WTC11 (cell line): ENCODE results near the gene FOCAD. TPM values are rescaled to one million over a fixed set of nuclear protein-coding genes. Genes with fewer than 3 reads are reported as not detected.

ENCODE experiments used
- ATAC-seq: fragments of 200-7000 bp; cut with Tn5 transposase; 2 replicates; pipeline ENCODE4 v1.10.0; 2021; ENCODE audit warnings: mild to moderate bottlenecking, moderate library complexity
- CTCF ChIA-PET: fragments of 300-600 bp; sonication (Branson Sonifier 250); formaldehyde crosslinking; loops from one replicate; lab custom pipeline; 2021; ENCODE audit warnings: antibody characterized with exemption; lab: Charles Lee
- POLR2A ChIA-PET: fragments of 350-600 bp; sonication (Branson Sonifier 250); formaldehyde crosslinking; loops from one replicate; lab custom pipeline; 2021; ENCODE audit warnings: antibody characterized with exemption; lab: Charles Lee
- DNase-seq: peaks from one replicate; pipeline ENCODE4 v3.0.0; 2021; ENCODE audit warnings: low spot score
- H3K27ac Mint-ChIP-seq: 2 replicates; pipeline ENCODE4 v1.8.0; 2021; ENCODE audit warnings: mixed read lengths
- H3K27me3 Mint-ChIP-seq: 2 replicates; pipeline ENCODE4 v1.8.0; 2021; ENCODE audit warnings: low read depth, mild to moderate bottlenecking, moderate library complexity, mixed read lengths
- H3K36me3 Mint-ChIP-seq: 2 replicates; pipeline ENCODE4 v1.8.0; 2021; ENCODE audit warnings: mixed read lengths
- H3K4me1 Mint-ChIP-seq: 2 replicates; pipeline ENCODE4 v1.8.0; 2022; ENCODE audit warnings: mixed read lengths
- H3K4me3 Mint-ChIP-seq: 2 replicates; pipeline ENCODE4 v1.8.0; 2021; ENCODE audit warnings: mild to moderate bottlenecking, moderate library complexity, mixed read lengths
- H3K9me3 Mint-ChIP-seq: 2 replicates; pipeline ENCODE4 v1.8.0; 2021; ENCODE audit warnings: mixed read lengths
- AFF4 ChIP-seq: sonication (generic); formaldehyde crosslinking; IDR thresholded peaks from 2 replicates; pipeline ENCODE4 v1.8.1; 2023; ENCODE audit warnings: mild to moderate bottlenecking, missing genetic modification reagents, borderline replicate concordance
- ATF1 ChIP-seq: sonication (generic); formaldehyde crosslinking; IDR thresholded peaks from 2 replicates; pipeline ENCODE4 v1.8.1; 2023; ENCODE audit warnings: mild to moderate bottlenecking, moderate library complexity, missing genetic modification reagents
- CBFB ChIP-seq: sonication (generic); formaldehyde crosslinking; IDR thresholded peaks from 2 replicates; pipeline ENCODE4 v1.8.1; 2022; ENCODE audit warnings: mild to moderate bottlenecking, low read depth, missing genetic modification reagents
- CTCF ChIP-seq: fragments of 200-600 bp; IDR thresholded peaks from 2 replicates; pipeline ENCODE4 v1.8.0; 2022; ENCODE audit warnings: antibody characterized with exemption
- E2F4 ChIP-seq: sonication (generic); formaldehyde crosslinking; IDR thresholded peaks from 2 replicates; pipeline ENCODE4 v1.8.1; 2022; ENCODE audit warnings: low read depth, mild to moderate bottlenecking, moderate library complexity, missing genetic modification reagents, borderline replicate concordance
- ELF4 ChIP-seq: sonication (generic); formaldehyde crosslinking; IDR thresholded peaks from 2 replicates; pipeline ENCODE4 v1.8.1; 2022; ENCODE audit warnings: low read depth, mild to moderate bottlenecking, moderate library complexity, missing genetic modification reagents
- GABPB1 ChIP-seq: sonication (generic); formaldehyde crosslinking; IDR thresholded peaks from 2 replicates; pipeline ENCODE4 v1.8.1; 2023; ENCODE audit warnings: mild to moderate bottlenecking, missing genetic modification reagents
- GRHL2 ChIP-seq: fragments of 250-450 bp; sonication (Bioruptor Pico); IDR thresholded peaks from 2 replicates; pipeline ENCODE4 v1.8.0; 2022; ENCODE audit warnings: mild to moderate bottlenecking, moderate library complexity; ENCODE audit not compliant: insufficient replicate concordance, severe bottlenecking
- KAT7 ChIP-seq: sonication (generic); formaldehyde crosslinking; IDR thresholded peaks from 2 replicates; pipeline ENCODE4 v1.8.1; 2023; ENCODE audit warnings: missing genetic modification reagents, mild to moderate bottlenecking, borderline replicate concordance
- MXD4 ChIP-seq: fragments of 250-450 bp; sonication (Bioruptor Pico); IDR thresholded peaks from 2 replicates; pipeline ENCODE4 v1.8.0; 2021; ENCODE audit warnings: mild to moderate bottlenecking, moderate library complexity, borderline replicate concordance
- NR2C2 ChIP-seq: sonication (generic); formaldehyde crosslinking; IDR thresholded peaks from 2 replicates; pipeline ENCODE4 v1.8.0; 2022; ENCODE audit warnings: mild to moderate bottlenecking, missing genetic modification reagents
- ZNF138 ChIP-seq: sonication (generic); formaldehyde crosslinking; conservative IDR thresholded peaks from 2 replicates; pipeline ENCODE4 v1.8.1; 2022; ENCODE audit warnings: mild to moderate bottlenecking, moderate library complexity, missing genetic modification reagents
- ZNF512 ChIP-seq: sonication (generic); formaldehyde crosslinking; IDR thresholded peaks from 2 replicates; pipeline ENCODE4 v1.8.1; 2022; ENCODE audit warnings: missing genetic modification reagents, borderline replicate concordance
- total RNA-seq: library from RNA; stranded (reverse); gene quantifications from 3 replicates; pipeline ENCODE4 v1.2.3, GENCODE V29; 2021
- TF ChIP-seq, protein P1 (sequence below): sonication (generic); formaldehyde crosslinking; IDR thresholded peaks from 2 replicates; pipeline ENCODE4 v1.8.1; 2022; ENCODE audit warnings: mild to moderate bottlenecking, moderate library complexity, missing genetic modification reagents
- TF ChIP-seq, protein P2 (sequence below): sonication (generic); formaldehyde crosslinking; IDR thresholded peaks from 2 replicates; pipeline ENCODE4 v1.8.1; 2023; ENCODE audit warnings: mild to moderate bottlenecking, moderate library complexity, missing genetic modification reagents
- TF ChIP-seq, protein P3 (sequence below): sonication (generic); formaldehyde crosslinking; IDR thresholded peaks from 2 replicates; pipeline ENCODE4 v1.8.1; 2022; ENCODE audit warnings: mild to moderate bottlenecking, missing genetic modification reagents, moderate library complexity, borderline replicate concordance

Gene FOCAD
- total RNA-seq, 1 experiment from 2014 or later, result 34.3 TPM

DNA sequence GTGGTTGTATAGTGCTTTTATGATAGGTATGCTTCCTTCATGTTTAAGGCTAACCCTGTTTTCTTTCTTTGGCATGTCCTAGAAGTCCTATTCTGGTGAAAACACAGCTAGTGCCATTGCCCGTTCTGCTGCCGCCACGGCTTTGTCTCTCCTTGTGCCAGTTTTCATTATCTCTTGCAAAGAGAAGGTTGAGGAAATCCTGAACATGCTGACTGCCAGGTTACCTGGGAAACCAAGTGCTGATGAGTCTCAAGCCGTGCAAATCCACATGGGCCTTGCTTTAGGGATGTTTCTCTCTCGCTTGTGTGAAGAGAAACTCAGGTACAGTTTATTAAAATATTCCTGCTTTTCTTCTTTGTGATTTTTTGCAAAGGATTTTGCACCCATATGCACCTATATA, 245.2 kb downstream of the FOCAD start (continued):
- TF ChIP-seq AFF4 (CRISPR knock-in tag) (no peak), KAT7 (CRISPR knock-in tag) (no peak), E2F4 (no peak), MXD4 (CRISPR knock-in tag) (no peak), ATF1 (CRISPR knock-in tag) (no peak), CTCF (no peak), ZNF512 (CRISPR knock-in tag) (no peak), GRHL2 (CRISPR knock-in tag) (no peak)
- TF ChIP-seq, protein P1, sequence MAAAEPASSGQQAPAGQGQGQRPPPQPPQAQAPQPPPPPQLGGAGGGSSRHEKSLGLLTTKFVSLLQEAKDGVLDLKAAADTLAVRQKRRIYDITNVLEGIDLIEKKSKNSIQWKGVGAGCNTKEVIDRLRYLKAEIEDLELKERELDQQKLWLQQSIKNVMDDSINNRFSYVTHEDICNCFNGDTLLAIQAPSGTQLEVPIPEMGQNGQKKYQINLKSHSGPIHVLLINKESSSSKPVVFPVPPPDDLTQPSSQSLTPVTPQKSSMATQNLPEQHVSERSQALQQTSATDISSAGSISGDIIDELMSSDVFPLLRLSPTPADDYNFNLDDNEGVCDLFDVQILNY, result no peak
- TF ChIP-seq, protein P2, sequence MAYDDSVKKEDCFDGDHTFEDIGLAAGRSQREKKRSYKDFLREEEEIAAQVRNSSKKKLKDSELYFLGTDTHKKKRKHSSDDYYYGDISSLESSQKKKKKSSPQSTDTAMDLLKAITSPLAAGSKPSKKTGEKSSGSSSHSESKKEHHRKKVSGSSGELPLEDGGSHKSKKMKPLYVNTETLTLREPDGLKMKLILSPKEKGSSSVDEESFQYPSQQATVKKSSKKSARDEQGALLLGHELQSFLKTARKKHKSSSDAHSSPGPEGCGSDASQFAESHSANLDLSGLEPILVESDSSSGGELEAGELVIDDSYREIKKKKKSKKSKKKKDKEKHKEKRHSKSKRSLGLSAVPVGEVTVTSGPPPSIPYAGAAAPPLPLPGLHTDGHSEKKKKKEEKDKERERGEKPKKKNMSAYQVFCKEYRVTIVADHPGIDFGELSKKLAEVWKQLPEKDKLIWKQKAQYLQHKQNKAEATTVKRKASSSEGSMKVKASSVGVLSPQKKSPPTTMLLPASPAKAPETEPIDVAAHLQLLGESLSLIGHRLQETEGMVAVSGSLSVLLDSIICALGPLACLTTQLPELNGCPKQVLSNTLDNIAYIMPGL (CRISPR knock-in tag), result no peak

DNA sequence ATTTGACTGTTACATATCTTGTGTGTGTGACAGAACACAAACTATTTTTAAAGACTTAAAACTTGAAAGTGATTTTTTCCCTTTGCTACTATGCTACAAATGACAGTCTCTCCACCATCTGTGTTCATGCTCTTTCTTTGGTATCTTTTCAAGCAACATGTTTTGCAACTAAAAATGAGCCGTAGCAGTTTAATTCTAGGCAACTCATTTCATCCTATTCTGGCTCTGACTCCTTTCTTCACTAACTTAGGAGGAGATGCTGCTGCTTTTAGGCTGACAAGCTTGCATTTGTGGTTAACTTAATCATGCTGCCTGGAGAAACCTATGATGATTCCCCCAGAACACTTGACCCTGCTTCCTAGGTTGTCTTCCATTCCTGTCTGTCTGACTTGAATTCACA, 246.8 kb downstream of the FOCAD start:
- DNase-seq, result no peak
- Mint-ChIP-seq H3K27ac (no peak overlapping the region), H3K4me3 (no peak overlapping the region), H3K4me1 (peaks cover 5% of the 10 kb centered on the region), H3K9me3 (peaks cover 3% of the 10 kb centered on the region; the same call in 1 of the 2 replicates), H3K36me3 (peaks cover 14% of the 10 kb centered on the region), H3K27me3 (no peaks in the 10 kb centered on the region)
- ChIA-PET POLR2A (no interaction called here), CTCF (interaction anchor here (1.2 kb wide), 1 partner anchor 10 kb away, joined by 5 read pairs; no protein-coding TSS in a partner anchor)
- no peak for ATAC-seq
- TF ChIP-seq NR2C2 (CRISPR knock-in tag), result no peak
- no peak for TF ChIP-seq GABPB1 (CRISPR knock-in tag)
- TF ChIP-seq, protein P3, sequence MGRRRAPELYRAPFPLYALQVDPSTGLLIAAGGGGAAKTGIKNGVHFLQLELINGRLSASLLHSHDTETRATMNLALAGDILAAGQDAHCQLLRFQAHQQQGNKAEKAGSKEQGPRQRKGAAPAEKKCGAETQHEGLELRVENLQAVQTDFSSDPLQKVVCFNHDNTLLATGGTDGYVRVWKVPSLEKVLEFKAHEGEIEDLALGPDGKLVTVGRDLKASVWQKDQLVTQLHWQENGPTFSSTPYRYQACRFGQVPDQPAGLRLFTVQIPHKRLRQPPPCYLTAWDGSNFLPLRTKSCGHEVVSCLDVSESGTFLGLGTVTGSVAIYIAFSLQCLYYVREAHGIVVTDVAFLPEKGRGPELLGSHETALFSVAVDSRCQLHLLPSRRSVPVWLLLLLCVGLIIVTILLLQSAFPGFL (CRISPR knock-in tag), result no peak
- TF ChIP-seq AFF4 (CRISPR knock-in tag), result no peak
- TF ChIP-seq ELF4 (CRISPR knock-in tag), result no peak
- no peak for TF ChIP-seq ZNF138 (CRISPR knock-in tag)
- no peak for TF ChIP-seq CBFB
